ENCODE measurements around the gene TMEM95.

Gene TMEM95

GRCh38 chr17:7404737-7405349, 49.9 kb downstream of the TMEM95 start:
- peak; percentile 61 for DNase-seq (ENCODE audit: low read depth)

GRCh38 chr17:7405350-7406234, 50.6 kb downstream of the TMEM95 start:
- DNase-seq (ENCODE audit: low read depth) = no peak

GRCh38 chr17:7406235-7406825, 51.4 kb downstream of the TMEM95 start:
- DNase-seq (ENCODE audit: low read depth) = no peak

Measured in activated T-helper 9 cell treated with anti-CD3 and anti-CD28 coated beads, Interleukin-2, amount 50 U/mL, for 16 hours (primary cell).